K562 (cell line): ENCODE results near the gene HSPE1. TPM values are rescaled to one million over a fixed set of nuclear protein-coding genes. Genes with fewer than 3 reads are reported as not detected.

ENCODE experiments used
- CREB5 ChIP-seq: fragments of 250-450 bp; sonication (Bioruptor Pico); IDR thresholded peaks from 2 replicates; pipeline ENCODE4 v1.5.0; 2020; ENCODE audit warnings: mild to moderate bottlenecking
- HES1 ChIP-seq: fragments of 450-650 bp; IDR thresholded peaks from 2 replicates; pipeline ENCODE4 v1.6.1; 2016; ENCODE audit warnings: low read depth, mild to moderate bottlenecking, moderate library complexity
- MTA3 ChIP-seq: fragments of 450-650 bp; formaldehyde crosslinking; IDR thresholded peaks from 2 replicates; pipeline ENCODE4 v1.6.1; 2017; ENCODE audit warnings: mild to moderate bottlenecking, borderline replicate concordance
- NCOA6 ChIP-seq: fragments of 450-650 bp; IDR thresholded peaks from 2 replicates; pipeline ENCODE4 v1.6.1; 2017; ENCODE audit warnings: mild to moderate bottlenecking
- NR2C2 ChIP-seq, 2 experiments: fragments of 200-800 bp in 1 of 2; sonication (Bioruptor generic) in 1 of 2; sonication (generic) in 1 of 2; formaldehyde crosslinking in 1 of 2; IDR thresholded peaks; 2 replicates each; pipeline versions ENCODE4 v1.6.1 to v1.8.0; 2016 to 2022; ENCODE audit warnings: mild to moderate bottlenecking in 1 of 2, missing compliant biosample characterization in 1 of 2, missing genetic modification characterization in 1 of 2, missing genetic modification reagents in 1 of 2
- PPARD ChIP-seq: fragments of 250-450 bp; sonication (Bioruptor Pico); IDR thresholded peaks from 2 replicates; pipeline ENCODE4 v1.8.0; 2022; ENCODE audit warnings: inconsistent platforms, mild to moderate bottlenecking, moderate library complexity
- RBBP5 ChIP-seq: fragments of 200-600 bp; sonication (generic); IDR thresholded peaks from 2 replicates; pipeline ENCODE4 v1.6.1; 2012; ENCODE audit warnings: borderline replicate concordance, mild to moderate bottlenecking, low read length, control low read depth, inconsistent platforms; ENCODE audit not compliant: insufficient read depth, poor library complexity, severe bottlenecking
- RUNX1 ChIP-seq: sonication (generic); IDR thresholded peaks from 2 replicates; pipeline ENCODE4 v1.6.1; 2016; ENCODE audit warnings: antibody characterized with exemption, low read depth
- U2AF2 ChIP-seq: fragments of 200-400 bp; formaldehyde crosslinking; optimal IDR thresholded peaks from 2 replicates; pipeline ENCODE3; 2017; ENCODE audit warnings: low read depth, mild to moderate bottlenecking, low read length
- XRCC5 ChIP-seq: fragments of 200-400 bp; formaldehyde crosslinking; IDR thresholded peaks from 2 replicates; pipeline ENCODE4 v1.6.1; 2017; ENCODE audit warnings: low read depth, mild to moderate bottlenecking, low read length
- ZBTB43 ChIP-seq: sonication (generic); formaldehyde crosslinking; IDR thresholded peaks from 2 replicates; pipeline ENCODE4 v1.8.0; 2023; ENCODE audit warnings: mild to moderate bottlenecking, missing genetic modification reagents
- ZNF318 ChIP-seq, 2 experiments: fragments of 450-650 bp; IDR thresholded peaks; 2 replicates each; pipeline ENCODE4 v1.6.1; 2016; ENCODE audit warnings: mild to moderate bottlenecking in 2 of 2, borderline replicate concordance in 1 of 2, low read depth in 1 of 2, moderate library complexity in 1 of 2
- ZNF583 ChIP-seq: fragments of 250-450 bp; sonication (Bioruptor Pico); IDR thresholded peaks from 2 replicates; pipeline ENCODE4 v1.4.0; 2020
- ZNF766 ChIP-seq: fragments of 200-800 bp; sonication (Bioruptor generic); conservative IDR thresholded peaks from 2 replicates; pipeline ENCODE4 v1.6.1; 2016; ENCODE audit warnings: missing genetic modification characterization, missing compliant biosample characterization
- polyA plus RNA-seq, 8 experiments: library from polyadenylated mRNA; depleted of rRNA in 4 of 8; stranded (reverse) in 5 of 8; unstranded in 3 of 8; fragments of >200 nt; fragmentation: Nextera tagmentation in 2 of 8; fragmentation: Illumina TruSeq in 1 of 8; extraction: Ambion mirVana in 2 of 8; extraction: Trizol in 1 of 8; gene quantifications; 2 replicates each; pipeline versions ENCODE4 v1.2.1 to v1.2.3, GENCODE V29; 2011 to 2014; ENCODE audit warnings: inconsistent platforms in 1 of 8, missing spikeins in 1 of 8
- total RNA-seq, 7 experiments: library from RNA; depleted of rRNA in 6 of 7; stranded (reverse); fragments of >200 nt in 6 of 7; fragmentation: Illumina TruSeq in 2 of 7; extraction: Trizol in 2 of 7; gene quantifications; 2 replicates each; pipeline versions ENCODE4 v1.2.1 to v1.2.3, GENCODE V29; 2011 to 2021; ENCODE audit warnings: low replicate concordance in 1 of 7

The HSPE1 gene
- total and polyA plus RNA-seq, 9 of the 15 experiments (the other 6 are each of a cell fraction or from before 2014, with no cell fraction given): 223 to 1,007 (median 612) TPM

- TF ChIP-seq ZBTB43 (no peak; the same call in 1 of the 2 replicates), CREB5 (CRISPR knock-in tag) (no peak), NCOA6 (peak; percentile 43; the same call in 1 of the 2 replicates), MTA3 (0 out of 2 replicates have a peak, but pooled peaks have one; percentile 16), RBBP5 (peak; percentile 46), NR2C2 (CRISPR knock-in tag; IDR thresholded peaks at IDR 0.05) (peak; percentile 91), NR2C2 (tag; IDR thresholded peaks at IDR 0.05) (peak; percentile 98), XRCC5 (peak; percentile 76; the same call in 1 of the 2 replicates), ZNF318 (IDR thresholded peaks at IDR 0.05; ENCODE audit: borderline replicate concordance in 1 of 2, low read depth in 1 of 2) (no peak), U2AF2 (no peak), HES1 (no peak; the same call in 1 of the 2 replicates), PPARD (CRISPR knock-in tag) (no peak), RUNX1 (no peak), ZNF766 (CRISPR knock-in tag) (peak; percentile 61; the same call in 1 of the 2 replicates), ZNF583 (CRISPR knock-in tag) (no peak)
Observed at GRCh38 chr2:197499594-197500502, at the start of gene HSPE1, which contains the start of gene HSPD1 (continued).
